MM.1S (cell line): ENCODE data around the gene CRADD.
A peak's percentile ranks its signal among the peaks of the same experiment; 100 is the strongest.

Experiments
- DNase-seq: peaks from one replicate; pipeline ENCODE4 v3.0.0-alpha.2; 2015
- H2AFZ ChIP-seq: fragments of 300-600 bp; sonication (generic); 2 replicates; pipeline ENCODE4 v1.6.0; 2016; ENCODE audit warnings: antibody characterized with exemption, low read length
- H3F3A ChIP-seq: fragments of 300-600 bp; sonication (generic); 2 replicates; pipeline ENCODE4 v1.6.1; 2016; ENCODE audit warnings: mild to moderate bottlenecking, antibody characterized with exemption, low read length, moderate library complexity, mixed read lengths; ENCODE audit not compliant: insufficient read depth
- H3K27ac ChIP-seq: fragments of 300-600 bp; sonication (generic); 2 replicates; pipeline ENCODE4 v1.5.1; 2016; ENCODE audit warnings: mild to moderate bottlenecking, low read length
- H3K27me3 ChIP-seq: fragments of 300-600 bp; sonication (generic); replicated peaks from 2 replicates; pipeline ENCODE4 v1.6.0; 2016; ENCODE audit warnings: low read length; ENCODE audit not compliant: insufficient read depth
- H3K36me3 ChIP-seq: fragments of 300-600 bp; sonication (generic); replicated peaks from 2 replicates; pipeline ENCODE4 v1.6.1; 2016; ENCODE audit warnings: mild to moderate bottlenecking, low read length, mixed read lengths; ENCODE audit not compliant: insufficient read depth
- H3K4me1 ChIP-seq: fragments of 300-600 bp; sonication (generic); 2 replicates; pipeline ENCODE4 v1.6.1; 2016; ENCODE audit warnings: low read length, mixed read lengths
- H3K4me2 ChIP-seq: fragments of 300-600 bp; sonication (generic); 2 replicates; pipeline ENCODE4 v1.6.0; 2016; ENCODE audit warnings: low read depth, low read length
- H3K4me3 ChIP-seq: fragments of 300-600 bp; sonication (generic); 2 replicates; pipeline ENCODE4 v1.5.1; 2016; ENCODE audit warnings: low read length, mixed read lengths
- H3K79me2 ChIP-seq: fragments of 300-600 bp; sonication (generic); 2 replicates; pipeline ENCODE4 v1.6.1; 2016; ENCODE audit warnings: mixed run types, low read length, mixed read lengths
- H3K9ac ChIP-seq: fragments of 300-600 bp; sonication (generic); 2 replicates; pipeline ENCODE4 v1.6.1; 2016; ENCODE audit warnings: low read length, mixed read lengths
- H3K9me2 ChIP-seq: fragments of 300-600 bp; sonication (generic); replicated peaks from 2 replicates; pipeline ENCODE4 v1.6.1; 2016; ENCODE audit warnings: mild to moderate bottlenecking, low read length, mixed read lengths; ENCODE audit not compliant: insufficient read depth
- H3K9me3 ChIP-seq: fragments of 300-600 bp; sonication (generic); replicated peaks from 2 replicates; pipeline ENCODE4 v1.6.1; 2016; ENCODE audit warnings: mild to moderate bottlenecking, low read length, mixed read lengths; ENCODE audit not compliant: insufficient read depth
- H4K20me1 ChIP-seq: fragments of 300-600 bp; sonication (generic); 2 replicates; pipeline ENCODE4 v1.6.1; 2016; ENCODE audit warnings: mild to moderate bottlenecking, low read length, moderate library complexity, mixed read lengths; ENCODE audit not compliant: insufficient read depth
- CTCF ChIP-seq: fragments of 300-600 bp; sonication (generic); IDR thresholded peaks from 2 replicates; pipeline ENCODE4 v1.5.1; 2016; ENCODE audit warnings: antibody characterized with exemption, low read length, mixed read lengths
- EZH2 ChIP-seq: fragments of 300-600 bp; sonication (generic); optimal IDR thresholded peaks from 2 replicates; pipeline ENCODE3; 2017; ENCODE audit warnings: low read depth, mild to moderate bottlenecking, antibody characterized with exemption, low read length, mixed read lengths
- EZH2phosphoT487 ChIP-seq: fragments of 300-600 bp; sonication (generic); IDR thresholded peaks from 2 replicates; pipeline ENCODE4 v1.6.1; 2018; ENCODE audit warnings: antibody characterized with exemption, low read length

The CRADD gene

GRCh38 chr12:93678779-93679178, 1.6 kb downstream of the CRADD start:
- Histone ChIP-seq H3K4me2 (peak overlapping the region; percentile 74; the same call in 1 of the 2 replicates), H3K27ac (no peak overlapping the region), H2AFZ (peak overlapping the region; percentile 95; the same call in 1 of the 2 replicates)

GRCh38 chr12:93679308-93679925, 2.2 kb downstream of the CRADD start:
- Histone ChIP-seq H3K9ac (no peak overlapping the region), H3K9me2 (no peaks in the 10 kb centered on the region), H3K27me3 (no peaks in the 10 kb centered on the region), H4K20me1 (no peaks in the 10 kb centered on the region), H3K4me2 (no peak overlapping the region), H3K9me3 (no peaks in the 10 kb centered on the region), H2AFZ (no peak overlapping the region), H3K36me3 (no peaks in the 10 kb centered on the region), H3F3A (peaks cover 4% of the 10 kb centered on the region; the same call in 1 of the 2 replicates), H3K4me1 (peaks cover 12% of the 10 kb centered on the region), H3K27ac (no peak overlapping the region), H3K4me3 (no peak overlapping the region), H3K79me2 (peaks cover 25% of the 10 kb centered on the region)
- DNase-seq: no peak
- TF ChIP-seq CTCF: no peak
- TF ChIP-seq EZH2: no peak
- TF ChIP-seq EZH2phosphoT487: no peak

More at GRCh38 chr12:93678779-93679178, 1.6 kb downstream of the CRADD start:
- H3K4me3 ChIP-seq: peak overlapping the region; percentile 82; the same call in 1 of the 2 replicates
- H3K9ac ChIP-seq: peak overlapping the region; percentile 91; the same call in 1 of the 2 replicates
- H3F3A ChIP-seq: peaks cover 4% of the 10 kb centered on the region; the same call in 1 of the 2 replicates
- H3K79me2 ChIP-seq: peaks cover 22% of the 10 kb centered on the region
- H3K27me3 ChIP-seq: no peaks in the 10 kb centered on the region
- H4K20me1 ChIP-seq: no peaks in the 10 kb centered on the region
- DNase-seq: no peak
- peaks cover 10% of the 10 kb centered on the region for H3K4me1 ChIP-seq
- no peaks in the 10 kb centered on the region for H3K36me3 ChIP-seq
- H3K9me3 ChIP-seq: no peaks in the 10 kb centered on the region
- TF ChIP-seq CTCF: no peak
- TF ChIP-seq EZH2: no peak
- TF ChIP-seq EZH2phosphoT487: no peak
- H3K9me2 ChIP-seq: no peaks in the 10 kb centered on the region

GRCh38 chr12:93680006-93680405, 2.8 kb downstream of the CRADD start:
- peaks cover 25% of the 10 kb centered on the region for H3K79me2 ChIP-seq
- no peaks in the 10 kb centered on the region for H3K9me3 ChIP-seq
- peaks cover 4% of the 10 kb centered on the region; the same call in 1 of the 2 replicates for H3F3A ChIP-seq
- no peak overlapping the region for H3K4me3 ChIP-seq
- no peak for DNase-seq
- no peak overlapping the region for H3K9ac ChIP-seq
- no peak overlapping the region for H3K27ac ChIP-seq
- peaks cover 18% of the 10 kb centered on the region for H3K4me1 ChIP-seq
- H3K27me3 ChIP-seq: no peaks in the 10 kb centered on the region
- H2AFZ ChIP-seq: no peak overlapping the region
- H3K9me2 ChIP-seq: no peaks in the 10 kb centered on the region
- no peaks in the 10 kb centered on the region for H3K36me3 ChIP-seq
- H3K4me2 ChIP-seq: no peak overlapping the region
- TF ChIP-seq EZH2phosphoT487 (no peak), EZH2 (no peak), CTCF (no peak)
- H4K20me1 ChIP-seq: no peaks in the 10 kb centered on the region
